GM19395 (cell line): ENCODE measurements around the gene DCD.

ENCODE experiments used
- ATAC-seq: cut with Tn5 transposase; IDR thresholded peaks from one replicate; pipeline ENCODE4 v1.9.1; 2021; ENCODE audit warnings: mild to moderate bottlenecking, moderate library complexity; ENCODE audit not compliant: unreplicated experiment

The DCD gene

DNA sequence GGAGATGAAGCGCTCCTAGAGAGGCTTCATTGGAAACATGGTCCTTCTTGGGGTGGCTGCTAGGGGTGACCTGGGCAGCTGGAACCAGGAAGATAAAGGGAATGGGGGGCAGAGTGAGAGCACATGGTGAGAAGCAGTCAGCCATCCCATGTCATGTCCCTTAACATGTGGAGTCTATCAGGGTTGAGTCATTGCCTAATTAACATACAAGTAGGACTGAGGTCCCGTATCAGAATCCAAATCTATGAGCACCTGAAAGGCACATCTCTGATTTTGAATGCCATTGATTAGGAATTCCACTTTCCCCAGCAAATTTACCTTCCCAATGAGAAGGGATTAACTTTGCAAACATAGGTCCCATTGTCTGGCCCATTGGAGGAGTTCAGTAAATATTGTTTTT is 39.4 kb downstream of the DCD start:
- no peak for ATAC-seq

GRCh38 chr12:54608156-54608555 is 40.0 kb downstream of the DCD start:
- ATAC-seq: no peak

DNA sequence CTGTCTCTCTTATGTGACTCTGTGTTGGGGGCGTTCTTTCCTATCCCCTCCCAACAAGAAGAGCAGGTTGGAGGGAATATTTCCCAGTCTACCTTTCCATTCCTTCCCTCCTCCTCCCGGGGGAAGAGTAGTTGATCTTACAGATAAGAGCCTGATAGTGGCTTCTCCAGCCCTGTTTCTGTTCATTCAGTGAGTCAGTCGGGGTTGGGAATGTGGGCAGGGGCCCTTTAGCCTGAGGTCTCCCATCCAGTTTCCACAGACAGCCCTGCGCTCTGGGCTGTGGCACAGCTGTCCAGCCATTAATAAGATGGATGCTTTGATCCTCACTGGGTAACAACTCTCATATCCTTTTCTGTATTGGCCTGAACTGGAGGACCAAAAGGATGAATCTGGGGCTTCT is 41.6 kb downstream of the DCD start:
- no peak for ATAC-seq

- ATAC-seq: no peak
Measured at GRCh38 chr12:54605138-54605970, 42.8 kb downstream of the DCD start.

- no peak for ATAC-seq
Measured at GRCh38 chr12:54604436-54604835, 43.7 kb downstream of the DCD start.

DNA sequence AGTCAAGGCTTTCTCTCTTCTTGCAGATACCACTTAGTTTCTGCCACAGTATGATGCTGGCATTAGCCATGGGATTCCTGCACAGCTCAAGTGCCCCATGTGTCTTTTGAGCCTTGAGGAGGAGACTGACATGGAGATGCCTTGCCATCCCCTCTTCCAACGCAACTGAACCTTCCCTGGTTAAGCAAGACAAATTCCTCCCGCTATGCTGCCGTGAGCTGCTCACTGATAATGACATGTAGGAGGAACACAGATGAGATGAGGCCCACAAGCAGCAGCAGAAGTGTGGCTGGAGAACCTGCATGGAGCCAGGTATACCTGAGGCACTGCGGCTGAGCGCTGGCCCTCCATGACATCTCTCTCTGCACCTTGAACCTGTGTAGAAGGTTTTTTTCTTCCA is 44.3 kb downstream of the DCD start:
- ATAC-seq: no peak

- peak; percentile 93 for ATAC-seq
Measured at GRCh38 chr12:54603173-54603814, 44.9 kb downstream of the DCD start.

DNA sequence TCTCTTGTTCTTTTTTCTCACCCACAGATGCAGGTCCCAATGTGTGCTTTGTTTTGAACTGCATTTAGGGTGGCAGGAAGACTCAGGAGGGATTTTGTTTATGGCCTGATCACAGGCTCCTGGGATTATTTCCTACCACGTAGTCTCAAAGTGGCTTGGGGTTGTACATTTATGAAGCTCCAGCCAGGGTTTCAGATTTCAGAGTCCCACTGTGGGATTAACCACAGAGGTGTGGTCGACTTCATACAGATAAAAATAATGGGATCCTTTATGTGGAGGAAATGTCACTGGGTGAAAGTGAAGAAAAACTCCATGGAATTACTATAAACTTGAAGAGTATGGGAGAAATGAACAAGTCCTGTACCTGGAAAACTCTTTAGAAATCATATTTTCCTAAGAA is 45.5 kb downstream of the DCD start:
- ATAC-seq: no peak

- ATAC-seq: no peak
Measured at GRCh38 chr12:54601841-54602240, 46.3 kb downstream of the DCD start.

GRCh38 chr12:54598970-54599369 is 49.2 kb downstream of the DCD start:
- no peak for ATAC-seq

DNA sequence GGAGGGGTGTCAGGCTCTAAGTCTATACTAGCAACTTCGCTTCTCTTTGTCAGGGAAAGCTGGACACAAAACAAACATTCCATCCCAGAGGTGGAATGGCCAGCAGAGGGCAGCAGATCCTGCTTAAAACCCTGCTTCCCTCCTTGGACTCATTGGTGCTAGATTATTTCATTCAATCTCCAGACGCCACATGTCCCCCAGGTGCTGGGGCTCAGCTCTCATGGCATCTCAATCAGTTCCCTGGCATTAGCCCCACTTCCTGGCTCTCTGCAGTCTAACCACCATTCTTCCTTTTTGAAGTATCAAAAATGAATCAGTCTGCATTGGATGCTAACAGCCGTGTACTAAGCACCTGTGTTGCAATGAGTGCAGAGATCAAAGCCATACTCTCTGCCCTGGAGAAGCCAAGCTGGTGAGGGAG is 51.6 kb downstream of the DCD start:
- ATAC-seq: peak; percentile 65

GRCh38 chr12:54595471-54595870 is 52.7 kb downstream of the DCD start:
- no peak for ATAC-seq
